Activated T-helper 2 cell treated with anti-CD3 and anti-CD28 coated beads, Interferon-gamma antibody, Interleukin-2, Interleukin-4, amounts not matched to agents 10 μg/mL and 5 μg/mL and 100 μg/mL, durations not matched to agents 14 hours and 24 hours and 36 hours (primary cell): Measurements from ENCODE around the gene SCN2A. TPM values are rescaled to one million over a fixed set of nuclear protein-coding genes. Genes with fewer than 3 reads are reported as not detected.
"Not testable (repeated sequence)": the region's sequence is repeated elsewhere in the genome, so short reads cannot be mapped to it uniquely, and the experiment has no call there.

Experiments
- DNase-seq: peaks from one replicate; pipeline ENCODE4 v3.0.0; 2021; ENCODE audit warnings: low spot score
- H3K27ac Mint-ChIP-seq: one replicate; pipeline ENCODE4 v1.8.0; 2021; ENCODE audit warnings: mixed read lengths
- H3K27me3 Mint-ChIP-seq: one replicate; pipeline ENCODE4 v1.8.0; 2021; ENCODE audit warnings: low read depth, mixed read lengths
- H3K36me3 Mint-ChIP-seq: one replicate; pipeline ENCODE4 v1.8.0; 2021; ENCODE audit warnings: low read depth, mixed read lengths
- H3K4me1 Mint-ChIP-seq: one replicate; pipeline ENCODE4 v1.8.0; 2021; ENCODE audit warnings: low read depth, mixed read lengths
- H3K4me3 Mint-ChIP-seq: one replicate; pipeline ENCODE4 v1.8.0; 2021; ENCODE audit warnings: low read depth, mild to moderate bottlenecking, moderate library complexity, mixed read lengths
- H3K9me3 Mint-ChIP-seq: one replicate; pipeline ENCODE4 v1.8.0; 2021; ENCODE audit warnings: mixed read lengths
- intact Hi-C: fragments of 100-400 bp; cut with micrococcal nuclease; formaldehyde crosslinking; loops from one replicate; pipeline ENCODE4 v1.15.1; 2023
- total RNA-seq: library from RNA; stranded (reverse); gene quantifications from 2 replicates; pipeline ENCODE4 v1.2.3, GENCODE V29; 2022

Gene SCN2A
- total RNA-seq, 1 donor from 2014 or later = not detected

GRCh38 chr2:165224941-165225340, 14.3 kb upstream of the SCN2A start:
- no peak for DNase-seq
- H3K36me3 Mint-ChIP-seq = no peaks in the 10 kb centered on the region
- no peaks in the 10 kb centered on the region for H3K27me3 Mint-ChIP-seq
- H3K4me1 Mint-ChIP-seq = no peaks in the 10 kb centered on the region
- no peak overlapping the region for H3K27ac Mint-ChIP-seq
- intact Hi-C loops = no loop called here
- no peak overlapping the region for H3K4me3 Mint-ChIP-seq
- no peaks in the 10 kb centered on the region for H3K9me3 Mint-ChIP-seq

- intact Hi-C loops = no loop called here
- H3K4me1 Mint-ChIP-seq = no peaks in the 10 kb centered on the region
- DNase-seq = no peak
- H3K27ac Mint-ChIP-seq = no peak overlapping the region
- H3K27me3 Mint-ChIP-seq = no peaks in the 10 kb centered on the region
- H3K4me3 Mint-ChIP-seq = no peak overlapping the region
- H3K9me3 Mint-ChIP-seq = no peaks in the 10 kb centered on the region
- H3K36me3 Mint-ChIP-seq = no peaks in the 10 kb centered on the region
These were observed 11.6 kb upstream of the SCN2A start for GRCh38 chr2:165227571-165227970.

- intact Hi-C loops = loop anchor here (5.0 kb wide), 1 partner anchor 35 kb away; no protein-coding TSS in a partner anchor
- DNase-seq = no peak
- H3K36me3 Mint-ChIP-seq = no peaks in the 10 kb centered on the region
- no peak overlapping the region for H3K4me3 Mint-ChIP-seq
- no peaks in the 10 kb centered on the region for H3K9me3 Mint-ChIP-seq
- H3K27ac Mint-ChIP-seq = no peak overlapping the region
- no peaks in the 10 kb centered on the region for H3K4me1 Mint-ChIP-seq
- no peaks in the 10 kb centered on the region for H3K27me3 Mint-ChIP-seq
These were observed 2.2 kb upstream of the SCN2A start for GRCh38 chr2:165237056-165237455.

GRCh38 chr2:165238295-165238694, 919 bp upstream of the SCN2A start:
- no peak for DNase-seq

GRCh38 chr2:165239856-165240515, 772 bp downstream of the SCN2A start:
- Mint-ChIP-seq H3K9me3 (no peaks in the 10 kb centered on the region), H3K4me1 (no peaks in the 10 kb centered on the region), H3K27me3 (no peaks in the 10 kb centered on the region), H3K4me3 (no peak overlapping the region), H3K27ac (no peak overlapping the region), H3K36me3 (no peaks in the 10 kb centered on the region)
- no peak for DNase-seq
- intact Hi-C loops = loop anchor here (1.0 to 5.0 kb wide), 2 partner anchors 32 to 53 kb away; no protein-coding TSS in a partner anchor

More at GRCh38 chr2:165238295-165238694, 919 bp upstream of the SCN2A start:
- H3K36me3 Mint-ChIP-seq = no peaks in the 10 kb centered on the region
- H3K27me3 Mint-ChIP-seq = no peaks in the 10 kb centered on the region
- no peak overlapping the region for H3K4me3 Mint-ChIP-seq
- H3K4me1 Mint-ChIP-seq = no peaks in the 10 kb centered on the region
- H3K9me3 Mint-ChIP-seq = no peaks in the 10 kb centered on the region
- intact Hi-C loops = loop anchor here (5.0 kb wide), 1 partner anchor 34 kb away; no protein-coding TSS in a partner anchor
- no peak overlapping the region for H3K27ac Mint-ChIP-seq

GRCh38 chr2:165240916-165241315, 1.7 kb downstream of the SCN2A start:
- H3K4me1 Mint-ChIP-seq = no peaks in the 10 kb centered on the region
- no peak overlapping the region for H3K27ac Mint-ChIP-seq
- no peak for DNase-seq
- H3K4me3 Mint-ChIP-seq = no peak overlapping the region
- H3K9me3 Mint-ChIP-seq = no peaks in the 10 kb centered on the region
- no peaks in the 10 kb centered on the region for H3K27me3 Mint-ChIP-seq
- intact Hi-C loops = no loop called here
- H3K36me3 Mint-ChIP-seq = no peaks in the 10 kb centered on the region

- Mint-ChIP-seq H3K27ac (no peak overlapping the region), H3K4me3 (no peak overlapping the region), H3K36me3 (no peaks in the 10 kb centered on the region), H3K9me3 (no peaks in the 10 kb centered on the region), H3K4me1 (no peaks in the 10 kb centered on the region), H3K27me3 (no peaks in the 10 kb centered on the region)
- intact Hi-C loops = no loop called here
- no peak for DNase-seq
These were observed 6.0 kb downstream of the SCN2A start for GRCh38 chr2:165245081-165245793.

- Mint-ChIP-seq H3K27me3 (peaks cover 7% of the 10 kb centered on the region), H3K4me1 (no peaks in the 10 kb centered on the region), H3K4me3 (no peak overlapping the region), H3K9me3 (no peaks in the 10 kb centered on the region), H3K27ac (no peak overlapping the region), H3K36me3 (no peaks in the 10 kb centered on the region)
- intact Hi-C loops = no loop called here
- DNase-seq = no peak
These were observed 9.0 kb downstream of the SCN2A start for GRCh38 chr2:165248238-165248637.

- H3K27ac Mint-ChIP-seq = no peak overlapping the region
- no peak for DNase-seq
- no peaks in the 10 kb centered on the region for H3K4me1 Mint-ChIP-seq
- no peaks in the 10 kb centered on the region for H3K9me3 Mint-ChIP-seq
- no peak overlapping the region for H3K4me3 Mint-ChIP-seq
- intact Hi-C loops = no loop called here
- no peaks in the 10 kb centered on the region for H3K36me3 Mint-ChIP-seq
- H3K27me3 Mint-ChIP-seq = peaks cover 7% of the 10 kb centered on the region
These were observed 12.2 kb downstream of the SCN2A start for GRCh38 chr2:165251366-165251765.

- Mint-ChIP-seq H3K9me3 (no peaks in the 10 kb centered on the region), H3K36me3 (no peaks in the 10 kb centered on the region), H3K4me1 (no peaks in the 10 kb centered on the region), H3K4me3 (no peak overlapping the region), H3K27me3 (peaks cover 7% of the 10 kb centered on the region), H3K27ac (no peak overlapping the region)
- no peak for DNase-seq
- intact Hi-C loops = no loop called here
These were observed 14.0 kb downstream of the SCN2A start for GRCh38 chr2:165253178-165253577.

GRCh38 chr2:165256618-165257017, 17.4 kb downstream of the SCN2A start:
- H3K27ac Mint-ChIP-seq = no peak overlapping the region
- intact Hi-C loops = no loop called here
- H3K4me1 Mint-ChIP-seq = no peaks in the 10 kb centered on the region
- no peak for DNase-seq
- no peaks in the 10 kb centered on the region for H3K9me3 Mint-ChIP-seq
- no peaks in the 10 kb centered on the region for H3K36me3 Mint-ChIP-seq
- no peak overlapping the region for H3K4me3 Mint-ChIP-seq
- peaks cover 5% of the 10 kb centered on the region for H3K27me3 Mint-ChIP-seq

GRCh38 chr2:165260347-165260746, 21.1 kb downstream of the SCN2A start:
- intact Hi-C loops, H3K9me3 Mint-ChIP-seq, DNase-seq, H3K27me3 Mint-ChIP-seq, H3K27ac Mint-ChIP-seq, H3K4me3 Mint-ChIP-seq, H3K4me1 Mint-ChIP-seq, H3K36me3 Mint-ChIP-seq: not testable (repeated sequence)

GRCh38 chr2:165268754-165269153, 29.5 kb downstream of the SCN2A start:
- Mint-ChIP-seq H3K36me3 (no peaks in the 10 kb centered on the region), H3K27me3 (no peaks in the 10 kb centered on the region), H3K27ac (no peak overlapping the region), H3K4me3 (no peak overlapping the region), H3K4me1 (peaks cover 6% of the 10 kb centered on the region), H3K9me3 (no peaks in the 10 kb centered on the region)
- no peak for DNase-seq
- intact Hi-C loops = no loop called here
